ENCODE data around the gene BSCL2.

- no peak for TF ChIP-seq CTCF (IDR thresholded peaks at IDR 0.05; ENCODE audit: low read length)
- no peak for TF ChIP-seq EZH2 (optimal IDR thresholded peaks at IDR 0.05; ENCODE audit: low read depth, low read length)
These were observed 18.4 kb upstream of the BSCL2 start for GRCh38 chr11:62725646-62726045.

All from MM.1S (cell line).